Retina (tissue), 1 donor: ENCODE results near the gene TTC31.
A peak's percentile ranks its signal among the peaks of the same experiment; 100 is the strongest.

ENCODE experiments used
- DNase-seq: peaks from one replicate; pipeline ENCODE4 v3.0.0-alpha.2; 2016

The TTC31 gene

DNA sequence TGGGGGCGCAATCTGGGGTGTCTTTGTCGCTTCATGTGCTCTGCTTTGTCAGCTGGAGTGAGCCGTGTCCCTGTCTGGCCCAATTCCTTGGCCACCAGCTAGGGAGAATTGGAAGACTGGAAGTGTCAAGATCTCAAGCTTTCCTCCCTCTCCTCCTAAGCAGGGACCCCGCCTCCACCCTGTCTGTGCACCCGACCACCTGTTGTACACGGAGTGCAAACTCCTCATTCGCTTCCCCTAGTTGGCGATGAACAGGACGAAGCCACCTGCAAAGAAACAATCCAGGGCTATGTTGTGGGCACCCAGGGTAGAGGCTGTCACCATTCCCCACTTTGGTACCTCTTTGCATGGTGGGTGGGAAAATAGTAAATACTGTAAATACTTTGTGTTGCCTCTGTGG lies 44.9 kb downstream of the TTC31 start:
- no peak for DNase-seq

DNA sequence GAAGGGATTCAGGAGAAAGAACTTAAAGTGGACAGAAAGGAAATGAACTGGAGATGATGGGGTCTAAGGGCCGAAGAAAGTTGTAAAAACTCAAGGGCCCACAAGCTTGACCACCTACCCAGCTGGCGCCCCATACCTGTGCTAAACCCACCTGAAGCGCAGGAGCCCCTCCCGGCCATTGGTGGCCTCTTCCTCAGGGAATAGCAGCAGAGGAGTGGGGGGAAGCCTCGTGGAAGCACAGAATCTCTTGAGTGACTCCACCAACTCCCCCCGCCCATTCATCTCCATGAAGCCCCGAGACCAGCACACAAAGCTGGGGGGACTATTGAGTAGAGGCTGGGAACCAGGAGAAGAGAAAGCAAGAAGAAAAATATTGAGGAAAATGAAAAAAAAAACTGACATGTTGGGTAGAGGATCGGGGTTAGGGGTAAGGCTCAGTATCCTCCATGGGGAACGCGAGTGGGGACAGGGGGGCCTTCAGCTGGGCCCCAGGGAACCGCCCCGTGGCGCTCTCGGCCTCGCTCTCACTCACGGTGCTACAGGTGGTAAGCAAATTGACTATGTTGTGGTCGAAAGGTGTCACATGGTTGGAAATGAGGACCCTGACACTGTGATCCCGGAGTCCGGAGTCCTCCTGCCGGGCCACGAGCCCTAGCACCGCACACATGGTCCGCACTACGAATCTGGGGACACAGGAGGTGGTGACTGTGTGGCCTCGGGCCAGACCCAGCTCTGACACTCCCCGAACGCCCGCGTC lies 45.9 kb downstream of the TTC31 start:
- DNase-seq: no peak

DNA sequence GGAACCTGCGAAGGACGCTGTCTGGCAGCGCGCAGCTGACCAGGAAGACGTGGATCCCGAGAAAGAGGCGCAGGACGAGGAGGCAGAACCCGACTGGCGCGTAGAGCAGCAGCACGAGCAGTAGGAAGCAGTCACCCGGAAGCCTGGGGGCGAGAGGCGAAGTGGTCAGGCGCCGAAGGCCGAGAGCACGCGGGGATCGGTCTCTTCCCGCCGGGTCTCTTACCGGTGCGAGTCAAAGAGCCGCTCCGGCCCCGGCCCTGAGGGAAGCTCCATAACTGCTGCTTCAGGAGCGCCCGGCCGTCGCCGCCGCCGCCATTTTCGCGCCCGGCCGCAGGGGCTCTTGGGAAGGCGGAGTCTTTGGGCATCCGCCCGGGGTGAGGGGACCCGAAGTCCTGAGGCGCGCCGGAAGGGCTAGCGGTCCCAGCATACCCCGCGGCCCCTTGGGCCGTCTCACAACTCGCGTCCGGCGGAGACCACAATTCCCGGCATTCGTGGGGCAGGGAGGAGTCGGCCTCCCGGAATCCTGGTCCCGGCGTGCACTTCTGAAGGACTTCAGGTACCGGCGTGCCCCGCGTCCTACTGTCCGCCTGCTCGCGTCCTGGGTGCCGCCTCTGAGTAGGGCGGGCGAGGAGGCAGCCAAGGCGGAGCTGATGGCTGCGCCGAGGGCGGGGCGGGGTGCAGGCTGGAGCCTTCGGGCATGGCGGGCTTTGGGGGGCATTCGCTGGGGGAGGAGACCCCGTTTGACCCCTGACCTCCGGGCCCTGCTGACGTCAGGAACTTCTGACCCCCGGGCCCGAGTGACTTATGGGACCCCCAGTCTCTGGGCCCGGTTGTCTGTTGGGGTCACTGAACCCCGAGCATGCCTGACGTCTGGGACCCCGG lies 46.7 kb downstream of the TTC31 start, which contains the start of the genes AUP1 and HTRA2:
Gene AUP1, minus strand, starts transcription at position 350 of the 882 bp plus-strand sequence. Its CDS starts 77 bp downstream, at position 273.
Gene HTRA2, plus strand, starts transcription at position 577 of the 882 bp plus-strand sequence. Its CDS starts 74 bp downstream, at position 651.
- DNase-seq: peak; percentile 97

DNA sequence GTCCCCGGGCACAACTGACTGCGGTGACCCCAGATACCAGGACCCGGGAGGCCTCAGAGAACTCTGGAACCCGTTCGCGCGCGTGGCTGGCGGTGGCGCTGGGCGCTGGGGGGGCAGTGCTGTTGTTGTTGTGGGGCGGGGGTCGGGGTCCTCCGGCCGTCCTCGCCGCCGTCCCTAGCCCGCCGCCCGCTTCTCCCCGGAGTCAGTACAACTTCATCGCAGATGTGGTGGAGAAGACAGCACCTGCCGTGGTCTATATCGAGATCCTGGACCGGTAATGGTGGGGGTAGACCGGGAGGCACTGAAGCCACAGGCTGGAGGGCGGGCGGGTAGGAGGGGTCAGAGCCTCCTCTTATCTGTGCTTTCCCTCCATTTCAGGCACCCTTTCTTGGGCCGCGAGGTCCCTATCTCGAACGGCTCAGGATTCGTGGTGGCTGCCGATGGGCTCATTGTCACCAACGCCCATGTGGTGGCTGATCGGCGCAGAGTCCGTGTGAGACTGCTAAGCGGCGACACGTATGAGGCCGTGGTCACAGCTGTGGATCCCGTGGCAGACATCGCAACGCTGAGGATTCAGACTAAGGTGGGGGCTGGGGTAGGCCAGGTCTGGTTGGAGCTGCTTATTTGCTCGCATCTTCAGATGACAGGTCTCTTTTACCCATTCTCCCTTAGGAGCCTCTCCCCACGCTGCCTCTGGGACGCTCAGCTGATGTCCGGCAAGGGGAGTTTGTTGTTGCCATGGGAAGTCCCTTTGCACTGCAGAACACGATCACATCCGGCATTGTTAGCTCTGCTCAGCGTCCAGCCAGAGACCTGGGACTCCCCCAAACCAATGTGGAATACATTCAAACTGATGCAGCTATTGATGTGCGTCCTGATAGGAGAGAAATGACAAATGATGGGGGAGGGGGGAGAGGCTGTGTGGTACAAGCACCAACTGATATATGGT lies 47.6 kb downstream of the TTC31 start:
- peak; percentile 70 for DNase-seq

DNA sequence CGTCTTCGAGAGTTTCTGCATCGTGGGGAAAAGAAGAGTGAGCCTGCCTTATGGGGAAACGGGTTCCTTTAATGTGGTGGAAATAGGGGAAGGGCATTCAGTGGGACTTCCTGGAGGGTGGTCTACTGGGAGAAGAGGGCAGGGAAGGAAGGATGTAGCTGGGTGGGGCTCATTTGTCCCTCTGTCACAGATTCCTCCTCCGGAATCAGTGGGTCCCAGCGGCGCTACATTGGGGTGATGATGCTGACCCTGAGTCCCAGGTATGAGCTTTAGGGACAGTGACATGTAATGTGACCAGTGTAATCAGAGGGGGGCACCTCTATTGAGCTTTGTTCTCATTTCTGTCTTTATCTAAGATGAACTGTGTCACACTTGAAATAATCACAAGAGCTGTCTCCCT lies 48.8 kb downstream of the TTC31 start:
- no peak for DNase-seq

DNA sequence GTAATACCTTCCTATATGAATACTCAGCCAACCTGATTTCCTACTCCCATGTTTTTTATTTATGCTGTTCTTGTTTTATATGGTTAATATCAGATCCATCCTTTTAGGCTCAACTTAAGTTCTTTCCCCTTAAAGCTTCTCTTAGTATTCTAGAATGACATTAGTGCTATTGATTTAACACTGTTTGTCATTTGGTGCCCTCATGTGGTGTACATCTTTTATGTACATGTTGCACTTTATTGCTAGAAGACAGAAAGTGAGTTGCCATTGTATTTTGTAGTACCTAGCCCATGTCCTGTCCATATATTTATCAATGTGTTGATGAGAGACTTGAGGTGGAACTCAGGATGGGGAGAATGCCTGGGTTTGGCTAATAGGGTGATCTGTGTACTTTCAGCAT lies 49.3 kb downstream of the TTC31 start:
- no peak for DNase-seq

DNA sequence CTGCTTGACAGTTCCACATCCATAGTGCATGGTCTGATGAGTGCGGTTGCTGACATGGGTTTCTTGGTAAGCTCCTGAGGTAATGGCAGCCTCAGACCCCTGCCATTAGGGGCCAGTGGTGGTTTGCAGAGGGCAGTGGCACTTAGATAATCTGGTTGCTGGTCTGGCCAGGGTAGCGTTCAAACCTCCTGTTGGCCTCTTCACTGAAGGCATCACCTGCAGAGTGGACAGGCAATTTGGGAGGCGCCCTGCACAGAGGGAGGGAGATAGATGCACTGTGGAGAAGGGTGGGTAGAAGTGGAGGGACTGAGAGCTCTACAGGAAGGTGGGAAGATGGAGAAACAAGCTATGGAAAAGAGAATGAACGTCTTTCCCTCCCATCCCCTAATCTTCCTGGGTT lies 50.6 kb downstream of the TTC31 start:
- no peak for DNase-seq

DNA sequence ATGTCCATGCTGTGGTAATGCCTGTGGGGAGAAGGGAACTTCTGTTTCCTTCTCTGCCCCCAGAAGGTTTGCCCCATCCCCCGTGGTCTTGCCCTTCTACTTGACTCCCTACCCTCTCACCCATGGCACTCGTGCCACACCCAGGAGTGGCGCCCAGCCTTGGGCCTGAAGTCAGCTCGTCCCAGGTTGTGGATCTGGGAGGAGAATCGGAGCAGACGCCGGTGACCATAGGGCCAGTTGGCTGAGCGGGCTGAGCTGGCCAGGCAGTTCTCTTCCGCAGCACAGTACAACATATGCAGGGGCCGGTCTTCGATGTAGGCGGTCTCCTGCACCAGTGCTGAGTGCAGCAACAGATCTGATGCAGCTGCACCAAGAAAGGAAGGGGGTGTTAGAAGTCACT lies 51.5 kb downstream of the TTC31 start:
- no peak for DNase-seq

DNA sequence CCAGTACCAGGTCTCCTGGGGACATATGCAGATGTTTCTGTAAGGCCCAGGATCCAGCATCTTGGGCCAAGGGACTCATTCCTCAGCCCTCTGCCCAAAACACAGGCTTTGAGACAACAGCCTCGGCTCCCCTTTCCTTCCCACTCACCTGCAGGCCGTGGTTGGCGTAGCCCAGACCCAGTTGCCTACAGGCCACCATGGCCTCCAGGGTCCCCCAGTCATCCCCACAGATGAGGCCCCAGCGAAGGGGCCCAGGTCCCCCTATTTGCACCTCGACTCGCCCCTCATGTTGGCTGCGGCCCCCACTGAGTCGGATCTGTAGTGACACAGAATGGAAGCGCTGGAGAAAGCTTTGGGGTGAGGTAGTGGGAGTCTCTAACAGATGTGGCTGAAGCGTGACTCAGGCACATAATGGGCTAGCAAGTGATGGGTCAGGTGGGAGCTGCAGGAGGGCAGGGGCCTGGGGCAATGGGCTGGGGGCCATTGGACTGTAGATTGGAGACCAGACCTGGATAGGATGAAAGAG lies 52.6 kb downstream of the TTC31 start:
- no peak for DNase-seq

DNA sequence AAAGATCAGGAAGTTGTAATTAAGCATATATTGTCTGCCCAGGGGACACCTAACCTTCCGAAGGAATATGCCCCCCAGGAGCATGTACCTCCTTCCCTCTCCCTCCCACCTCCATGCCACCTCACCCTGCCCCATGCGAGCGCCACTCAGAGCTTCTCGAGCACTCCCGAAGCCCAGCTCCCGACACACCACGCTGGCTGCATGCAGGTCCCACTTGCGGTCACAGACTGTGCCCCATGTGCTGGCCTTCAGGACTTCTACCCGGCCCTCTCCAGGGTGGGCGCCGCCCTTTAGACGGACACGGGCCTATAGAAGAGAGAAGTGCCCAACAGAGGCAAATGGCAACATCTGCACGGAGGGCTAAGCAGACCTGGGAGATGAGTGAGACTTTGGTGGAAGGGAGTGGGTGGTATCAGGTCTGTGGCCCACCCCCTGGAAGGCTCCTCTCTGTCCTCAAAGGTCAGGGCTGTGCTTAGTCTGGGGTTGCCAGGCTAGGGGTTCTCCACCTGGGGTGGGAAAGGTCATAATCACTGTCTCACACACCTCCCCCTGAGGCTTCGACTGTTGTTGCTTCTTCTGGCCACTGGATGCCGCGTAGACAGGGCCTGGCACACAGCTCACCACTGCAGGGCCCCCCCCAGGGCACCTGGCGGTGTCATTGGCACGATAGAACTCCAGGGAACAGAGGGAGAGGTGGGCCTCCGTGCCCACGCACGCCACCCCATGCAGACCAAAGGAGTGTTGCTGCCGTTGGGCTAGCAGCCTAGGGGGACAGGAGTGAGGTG lies 53.5 kb downstream of the TTC31 start:
- DNase-seq: no peak

DNA sequence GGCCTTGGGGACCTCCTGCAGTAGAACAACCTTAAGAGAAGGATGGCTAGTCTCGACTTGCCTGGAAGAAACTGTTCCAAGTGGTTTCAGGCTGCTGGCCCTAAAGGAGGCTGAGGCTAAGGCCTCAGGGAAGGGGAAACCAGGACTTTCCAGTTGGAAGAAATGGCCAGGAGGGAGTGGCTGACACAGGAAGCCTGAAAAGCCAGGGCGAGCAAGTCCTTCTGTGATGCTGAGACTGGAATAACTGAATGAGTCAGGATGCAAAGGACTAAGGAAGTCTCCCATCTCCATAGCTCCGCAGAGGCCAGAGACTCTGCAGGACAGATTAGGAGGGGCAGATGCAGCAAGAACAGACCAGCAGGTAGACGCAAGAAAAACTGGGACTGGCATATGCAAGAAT lies 54.3 kb downstream of the TTC31 start:
- no peak for DNase-seq

DNA sequence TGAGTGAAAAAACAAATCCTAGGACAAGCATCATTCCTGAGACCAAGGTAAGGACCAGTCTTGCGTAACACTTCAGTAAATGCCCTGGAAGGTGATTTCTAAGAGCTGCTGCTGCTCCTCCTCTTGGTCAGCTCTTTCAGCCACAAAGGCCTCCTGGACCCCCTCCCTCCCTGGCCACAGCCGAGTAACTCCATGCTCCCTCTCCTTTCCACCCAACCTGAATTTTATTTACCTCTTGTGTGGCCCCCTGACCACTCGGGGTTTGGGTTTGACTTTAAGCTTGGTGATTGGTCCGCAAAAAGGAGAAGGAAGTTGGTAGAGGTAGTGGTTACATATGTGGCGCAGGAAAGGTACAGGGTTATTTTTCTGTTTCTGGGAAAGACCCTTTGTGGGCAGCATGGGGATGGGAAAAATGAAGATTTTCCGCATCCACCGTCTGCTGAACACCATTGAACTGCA lies 56.0 kb downstream of the TTC31 start:
- DNase-seq: no peak

DNA sequence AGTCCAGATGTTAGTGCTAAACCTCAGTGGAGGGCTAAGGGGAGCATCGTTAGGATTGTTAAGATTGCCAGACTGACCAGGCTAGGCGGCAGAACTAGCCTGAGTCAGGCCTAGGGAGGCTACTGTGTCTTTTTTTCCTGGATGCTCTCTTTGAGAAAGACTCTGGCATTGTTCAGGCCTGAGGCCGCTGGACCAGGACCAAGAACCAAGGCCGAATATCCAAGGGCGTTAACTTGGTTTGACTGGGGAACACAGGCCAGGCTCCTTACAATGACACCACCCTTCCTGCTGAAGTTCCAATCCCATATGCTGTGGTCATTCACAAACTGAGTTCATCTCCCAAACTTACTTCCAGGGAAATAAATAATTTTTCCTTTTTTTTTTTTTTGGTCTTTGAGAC lies 57.4 kb downstream of the TTC31 start:
- no peak for DNase-seq

DNA sequence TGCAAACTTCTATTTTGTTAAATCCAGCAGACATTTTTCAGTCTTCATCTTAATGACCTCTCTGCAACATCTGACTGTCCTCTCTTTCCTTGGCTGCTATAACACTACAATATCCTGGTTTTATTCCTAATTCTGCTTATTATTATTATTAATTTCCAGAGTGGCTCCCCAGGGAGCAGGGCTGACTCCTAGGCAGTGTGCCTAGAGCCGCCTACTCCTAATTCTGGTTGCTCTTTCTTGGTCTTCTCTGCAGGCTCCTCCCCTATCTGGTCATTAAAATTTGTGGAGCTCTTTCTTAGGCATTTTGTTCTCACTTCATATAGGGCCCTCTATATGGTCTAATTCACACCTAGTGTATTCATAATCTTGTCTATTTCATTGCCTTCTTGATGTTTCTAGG lies 60.1 kb downstream of the TTC31 start:
- no peak for DNase-seq
